SW 1271 (cell line): ENCODE results near the gene TDRD1.

Experiments used
- DNase-seq, 2 experiments: peaks; one replicate each; lab custom pipeline; 2025; lab: John Stamatoyannopoulos, UW

Gene TDRD1

GRCh38 chr10:114176511-114176910, 2.6 kb upstream of the TDRD1 start:
- no peak for DNase-seq

DNA sequence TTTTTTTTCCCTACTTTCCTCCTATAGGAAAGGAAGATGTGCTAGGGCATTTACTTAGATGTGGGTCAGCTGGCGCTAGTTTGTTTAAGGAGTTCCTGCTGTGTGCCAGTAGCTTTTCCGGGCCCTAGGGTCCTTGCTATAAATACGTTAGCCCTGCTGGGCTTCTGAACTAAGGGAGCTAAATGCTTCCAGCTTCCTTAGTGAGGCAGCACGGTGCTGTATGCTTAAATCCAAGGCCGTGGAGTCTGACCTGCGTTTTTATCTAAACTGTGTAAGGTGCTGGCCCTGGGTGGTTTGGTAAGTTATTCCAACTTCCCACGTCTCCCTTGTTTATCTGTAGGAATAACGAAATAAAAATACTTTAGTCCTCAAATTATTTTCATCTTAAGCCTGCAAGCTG, 594 bp downstream of the TDRD1 start:
- no peak for DNase-seq

DNA sequence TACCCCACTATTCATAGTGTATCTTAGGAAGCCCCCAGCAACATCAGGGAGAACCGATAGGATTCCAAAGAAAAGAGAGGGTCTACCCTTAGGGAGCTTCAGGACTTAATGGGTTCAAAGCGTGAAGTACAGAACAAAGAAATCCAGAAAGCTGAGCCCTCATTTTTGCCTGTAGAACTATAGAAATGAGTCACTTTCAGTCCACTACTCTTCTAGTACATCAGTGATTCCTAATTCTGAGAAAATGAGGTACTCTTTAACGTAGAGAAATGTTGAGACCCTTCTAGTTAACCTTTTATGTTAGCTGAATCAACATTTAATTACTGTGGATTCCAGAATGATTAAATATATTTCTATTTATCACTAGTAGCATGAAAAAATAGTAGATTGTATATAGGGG, 1.8 kb downstream of the TDRD1 start:
- no peak for DNase-seq

- no peak for DNase-seq
These were observed 2.8 kb downstream of the TDRD1 start for GRCh38 chr10:114181971-114182370.

DNA sequence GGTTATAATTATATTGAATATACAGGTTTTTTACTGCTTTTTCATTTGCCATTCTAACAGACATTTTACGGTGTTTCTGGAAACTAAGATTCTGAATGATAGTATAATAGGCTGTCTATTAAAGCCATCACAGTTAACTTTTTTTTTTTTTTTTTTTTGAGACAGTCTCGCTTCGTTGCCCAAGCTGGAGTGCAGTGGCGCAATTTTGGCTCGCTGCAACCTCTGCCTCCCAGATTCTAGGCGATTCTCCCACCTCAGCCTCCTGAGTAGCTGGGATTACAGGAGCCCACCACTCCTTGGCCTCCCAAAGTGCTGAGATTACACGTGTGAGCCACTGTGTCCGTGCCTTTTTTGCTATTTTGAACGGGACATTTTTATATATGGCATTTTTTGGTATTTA, 4.4 kb downstream of the TDRD1 start:
- no peak for DNase-seq

DNA sequence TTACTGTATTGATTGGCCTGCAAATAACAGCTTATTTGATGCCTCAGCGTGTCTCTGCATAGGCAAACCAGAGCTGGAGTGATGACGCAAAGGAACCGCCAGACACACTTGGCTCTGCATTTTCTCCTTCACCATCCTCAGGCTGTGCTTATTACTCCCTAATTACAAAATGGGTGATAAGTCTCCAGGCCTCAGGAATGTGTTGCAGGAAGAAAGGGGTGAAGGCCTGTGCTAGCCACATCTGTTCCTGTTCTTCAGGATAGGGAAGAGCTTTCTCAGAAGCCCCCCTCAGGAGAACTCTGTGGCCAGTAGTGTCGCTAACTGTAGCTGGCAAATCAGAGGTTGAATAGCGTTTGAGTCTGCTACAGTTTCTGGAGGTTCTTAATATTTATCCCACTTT, 5.1 kb downstream of the TDRD1 start:
- DNase-seq, result no peak

DNA sequence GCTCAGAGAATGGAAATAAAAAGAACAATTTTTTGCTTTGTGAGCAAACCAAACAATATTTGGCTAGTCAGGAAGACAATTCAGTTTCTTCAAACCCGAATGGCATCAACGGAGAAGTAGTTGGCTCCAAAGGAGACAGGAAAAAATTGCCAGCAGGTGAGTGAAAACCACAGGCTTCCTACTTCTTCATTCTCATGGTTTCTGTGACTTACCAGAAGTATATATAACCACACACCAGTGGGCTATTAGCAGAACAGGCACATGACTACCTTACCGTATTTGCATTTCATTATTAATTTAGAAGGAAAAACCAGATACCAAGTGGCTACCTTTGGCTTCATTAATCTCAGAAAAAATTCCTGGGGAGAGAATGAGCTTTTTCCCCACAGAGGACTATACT, 8.8 kb downstream of the TDRD1 start:
- DNase-seq, result no peak

GRCh38 chr10:114188900-114189299, 9.7 kb downstream of the TDRD1 start:
- DNase-seq, result no peak

DNA sequence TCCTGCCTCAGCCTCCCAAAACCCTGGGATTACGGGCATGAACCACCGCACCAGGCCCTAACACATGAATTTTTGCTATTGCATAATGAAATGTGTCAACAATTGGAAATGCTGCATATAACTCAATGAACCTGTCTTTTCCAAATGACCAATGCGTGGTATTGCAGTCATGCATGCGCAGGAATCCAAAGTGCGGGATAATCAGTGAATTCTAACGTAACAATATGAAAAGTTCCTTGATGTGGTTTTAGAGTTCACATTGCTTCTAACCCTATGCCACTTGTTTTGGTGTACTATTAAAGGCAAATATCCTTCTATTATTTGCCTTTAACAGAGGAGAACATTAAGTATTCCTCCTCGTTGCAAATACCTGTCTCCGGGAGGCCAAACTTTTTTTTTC, 10.5 kb downstream of the TDRD1 start:
- DNase-seq, result no peak

GRCh38 chr10:114195079-114195478, 15.9 kb downstream of the TDRD1 start:
- DNase-seq, result no peak

GRCh38 chr10:114199239-114199638, 20.1 kb downstream of the TDRD1 start:
- no peak for DNase-seq

- no peak for DNase-seq
These were observed 23.7 kb downstream of the TDRD1 start for GRCh38 chr10:114202812-114203211.

GRCh38 chr10:114206902-114207301, 27.7 kb downstream of the TDRD1 start:
- DNase-seq, result no peak

GRCh38 chr10:114207349-114207748, 28.2 kb downstream of the TDRD1 start:
- DNase-seq, result no peak

DNA sequence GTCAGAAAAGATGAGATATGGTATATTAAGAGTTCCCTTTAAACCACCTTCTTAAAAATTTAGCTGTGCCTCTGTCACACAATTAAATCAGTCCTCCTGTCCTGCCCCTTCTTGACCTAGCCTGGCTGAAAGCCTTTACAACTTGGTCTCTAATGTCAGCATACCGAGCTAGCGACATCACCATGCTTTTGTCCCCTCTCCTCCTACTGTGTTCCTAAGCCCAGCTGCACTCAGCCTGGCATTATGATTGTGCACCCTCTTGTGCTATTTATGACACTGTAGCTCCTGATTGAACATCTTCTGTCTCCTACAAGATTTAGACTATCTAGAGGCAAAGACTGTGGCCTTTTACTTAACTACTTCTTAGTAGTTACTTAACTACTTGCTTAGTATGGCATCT, 29.2 kb downstream of the TDRD1 start:
- no peak for DNase-seq

- DNase-seq, result no peak
These were observed 33.0 kb downstream of the TDRD1 start for GRCh38 chr10:114212153-114212552.

GRCh38 chr10:114215033-114215432, 35.9 kb downstream of the TDRD1 start:
- DNase-seq, result no peak

GRCh38 chr10:114220281-114220680, 41.1 kb downstream of the TDRD1 start:
- no peak for DNase-seq

DNA sequence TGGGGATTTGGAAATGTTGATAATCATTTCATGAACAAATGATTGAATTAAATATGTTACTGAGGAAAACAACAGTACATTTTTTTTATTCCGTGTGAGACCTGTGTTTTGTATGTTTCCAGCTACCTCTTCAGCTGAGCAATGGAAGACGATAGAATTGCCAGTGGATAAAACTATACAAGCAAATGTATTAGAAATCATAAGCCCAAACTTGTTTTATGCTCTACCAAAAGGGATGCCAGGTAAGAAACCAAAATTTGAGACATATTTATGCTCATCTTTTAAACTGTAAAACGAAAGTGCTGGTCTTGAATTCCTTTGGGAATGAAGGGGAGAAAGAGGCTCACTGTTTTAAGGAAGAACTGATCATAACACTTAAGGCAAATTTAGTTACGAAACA, 42.1 kb downstream of the TDRD1 start:
- no peak for DNase-seq

GRCh38 chr10:114223066-114223465, 43.9 kb downstream of the TDRD1 start:
- no peak for DNase-seq

GRCh38 chr10:114228156-114228555, 49.0 kb downstream of the TDRD1 start:
- DNase-seq, result no peak

DNA sequence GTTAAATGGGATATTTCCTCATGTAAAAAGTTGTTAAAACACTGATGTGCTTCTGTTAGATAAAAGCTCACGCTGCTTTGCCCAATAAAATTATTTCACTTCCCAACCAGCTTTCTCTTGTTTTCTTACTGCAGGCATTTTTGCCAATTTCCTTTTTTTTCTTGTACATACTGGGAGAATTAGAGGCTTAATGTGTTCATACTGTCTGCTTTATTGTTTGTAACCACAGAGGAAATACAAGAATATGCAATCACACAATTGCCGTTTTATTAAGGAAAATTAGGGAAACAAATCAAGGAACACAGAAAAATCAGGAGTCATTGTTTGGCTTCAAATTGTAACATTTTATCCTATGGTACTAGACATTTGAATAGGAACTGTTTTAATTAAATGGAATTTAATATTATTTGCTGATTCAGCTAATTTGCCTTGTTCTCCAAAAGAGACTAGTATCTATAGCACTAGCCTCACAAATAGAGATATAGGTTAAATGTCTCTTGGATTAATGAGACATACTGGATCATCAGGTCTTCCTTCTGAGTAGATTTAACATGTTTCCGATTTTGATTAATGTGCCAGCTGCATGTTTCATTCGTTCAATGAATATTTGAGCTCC, 53.5 kb downstream of the TDRD1 start:
- no peak for DNase-seq

DNA sequence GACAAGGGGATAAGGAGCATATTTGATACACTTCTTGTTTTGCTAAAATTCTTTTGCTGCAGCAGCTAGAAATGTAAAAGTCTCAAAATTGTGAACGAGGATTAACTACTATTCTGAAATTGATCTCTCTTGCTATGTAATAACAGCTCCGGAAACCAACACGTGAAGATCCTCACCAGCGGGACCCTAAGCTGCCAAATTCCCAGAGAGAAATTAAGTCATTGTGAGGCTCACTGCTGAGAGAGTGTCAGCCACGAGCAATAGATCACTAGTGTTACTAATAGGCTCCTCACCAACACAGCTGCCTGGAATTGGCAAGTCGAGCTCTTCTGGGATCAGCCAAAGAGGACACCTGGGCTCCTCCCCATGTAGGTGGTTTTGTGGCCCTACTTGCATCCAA, 54.3 kb downstream of the TDRD1 start:
- DNase-seq, result no peak

DNA sequence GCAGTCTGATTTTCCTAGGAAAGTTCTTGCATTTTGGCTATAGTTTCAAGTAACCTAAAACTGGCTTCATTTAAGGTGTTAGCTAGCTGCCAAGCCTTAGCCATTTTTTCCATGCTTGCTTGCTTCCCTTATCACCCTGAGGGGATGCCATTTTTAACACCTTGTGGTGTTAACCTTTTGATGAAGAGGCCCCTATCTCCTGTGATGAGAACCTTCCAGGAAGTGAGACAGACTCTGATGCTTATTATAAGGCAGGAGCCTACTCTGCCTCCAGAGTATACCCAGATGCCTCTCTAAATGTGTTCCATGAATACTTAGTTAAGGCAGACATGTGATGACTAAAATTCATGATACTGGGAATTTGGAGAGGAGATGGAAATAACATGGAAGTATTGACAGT, 55.0 kb downstream of the TDRD1 start:
- no peak for DNase-seq
